CD4-positive, CD25-positive, alpha-beta regulatory T cell (primary cell): ENCODE data around the gene TNFRSF18. TPM values are rescaled to one million over a fixed set of nuclear protein-coding genes. Genes with fewer than 3 reads are reported as not detected.
"Not testable (repeated sequence)": the region's sequence is repeated elsewhere in the genome, so short reads cannot be mapped to it uniquely, and the experiment has no call there.

Experiments used
- ATAC-seq, 2 donors: fragments of 150-1000 bp; cut with Tn5 transposase; one replicate each; pipeline ENCODE4 v1.10.0; 2021; ENCODE audit warnings: low read depth in 2 of 2, moderate number of reproducible peaks in 2 of 2, moderate library complexity in 1 of 2
- DNase-seq, 3 donors: peaks; one replicate each; pipeline versions ENCODE4 v3.0.0 to v3.0.0-alpha.2; 2012 to 2022; ENCODE audit warnings: mixed read lengths in 1 of 3
- H3K27ac ChIP-seq: one replicate; pipeline ENCODE4 v1.7.0; 2013; ENCODE audit warnings: mild to moderate bottlenecking, low read length; ENCODE audit not compliant: insufficient read depth, poor library complexity, severe bottlenecking
- H3K27me3 ChIP-seq: one replicate; pipeline ENCODE4 v1.7.0; 2013; ENCODE audit warnings: low read length; ENCODE audit not compliant: control insufficient read depth, insufficient read depth
- H3K36me3 ChIP-seq: one replicate; pipeline ENCODE4 v1.7.0; 2013; ENCODE audit warnings: mild to moderate bottlenecking, low read length, moderate library complexity; ENCODE audit not compliant: control insufficient read depth, insufficient read depth
- H3K4me1 ChIP-seq: 2 replicates; pipeline ENCODE4 v1.7.0; 2013; ENCODE audit warnings: mild to moderate bottlenecking, low read length; ENCODE audit not compliant: insufficient read depth, control insufficient read depth, poor library complexity, severe bottlenecking
- H3K4me3 ChIP-seq: one replicate; pipeline ENCODE4 v1.7.0; 2013; ENCODE audit warnings: low read depth, mild to moderate bottlenecking, low read length, moderate library complexity
- H3K9me3 ChIP-seq, 2 experiments: 1 replicate in 1 of 2; 2 replicates in 1 of 2; pipeline ENCODE4 v1.7.0; 2013; ENCODE audit warnings: low read length in 2 of 2, mild to moderate bottlenecking in 1 of 2, moderate library complexity in 1 of 2; ENCODE audit not compliant: control insufficient read depth in 2 of 2
- H3K27ac Mint-ChIP-seq, 3 donors: one replicate each; pipeline ENCODE4 v1.8.0; 2020 to 2022; ENCODE audit warnings: mild to moderate bottlenecking in 3 of 3, mixed read lengths in 3 of 3, moderate library complexity in 2 of 3
- H3K27me3 Mint-ChIP-seq: one replicate; pipeline ENCODE4 v1.8.0; 2022; ENCODE audit warnings: mild to moderate bottlenecking, mixed read lengths
- H3K36me3 Mint-ChIP-seq: one replicate; pipeline ENCODE4 v1.8.0; 2020; ENCODE audit warnings: mixed read lengths
- H3K4me1 Mint-ChIP-seq, 4 donors: one replicate each; pipeline ENCODE4 v1.8.0; 2020 to 2022; ENCODE audit warnings: mixed read lengths in 4 of 4, mild to moderate bottlenecking in 1 of 4
- H3K4me3 Mint-ChIP-seq, 4 donors: one replicate each; pipeline ENCODE4 v1.8.0; 2020 to 2022; ENCODE audit warnings: mild to moderate bottlenecking in 4 of 4, mixed read lengths in 4 of 4, moderate library complexity in 3 of 4
- H3K9me3 Mint-ChIP-seq, 7 donors: one replicate each; pipeline ENCODE4 v1.8.0; 2020 to 2022; ENCODE audit warnings: mixed read lengths in 7 of 7, mild to moderate bottlenecking in 3 of 7, moderate library complexity in 2 of 7
- polyA plus RNA-seq, 4 donors: library from polyadenylated mRNA; unstranded; fragments of 300-500 nt; fragmentation: Illumina TruSeq; gene quantifications; one replicate each; pipeline ENCODE4 v1.2.3, GENCODE V29; 2021
- total RNA-seq: library from RNA; stranded (reverse); gene quantifications from one replicate; pipeline ENCODE4 v1.2.3, GENCODE V29; 2022

TNFRSF18 gene
- total and polyA plus RNA-seq, 5 donors from 2014 or later, result 17.4 to 54.5 (median 29.3) TPM

- peaks cover 0 to 2% (median 0%) of the 10 kb centered on the region in 7 donors for H3K9me3 Mint-ChIP-seq
- DNase-seq (no peak), ATAC-seq (no peak)
- H3K36me3 ChIP-seq, result no peaks in the 10 kb centered on the region
- H3K36me3 Mint-ChIP-seq, result no peaks in the 10 kb centered on the region
- no peaks in the 10 kb centered on the region for H3K9me3 ChIP-seq
- peaks cover 0 to 20% (median 0%) of the 10 kb centered on the region in 4 donors for H3K4me1 Mint-ChIP-seq
- H3K27me3 Mint-ChIP-seq, result peaks cover 17% of the 10 kb centered on the region
- no peaks in the 10 kb centered on the region for H3K27me3 ChIP-seq
- H3K4me3 Mint-ChIP-seq, result no peak overlapping the region
- no peak overlapping the region for H3K4me3 ChIP-seq
- no peak overlapping the region for H3K27ac ChIP-seq
- peaks cover 22% of the 10 kb centered on the region for H3K4me1 ChIP-seq
- peak overlapping the region in 2 of 3 donors; percentile 7 to 78 for H3K27ac Mint-ChIP-seq
Observed at GRCh38 chr1:1176931-1177330, 29.5 kb downstream of the TNFRSF18 start.

- H3K36me3 Mint-ChIP-seq, DNase-seq, H3K9me3 Mint-ChIP-seq, H3K27me3 ChIP-seq, H3K27ac Mint-ChIP-seq, H3K36me3 ChIP-seq, H3K9me3 ChIP-seq, H3K4me3 ChIP-seq, H3K27ac ChIP-seq, ATAC-seq: not testable (repeated sequence)
- Mint-ChIP-seq H3K4me3 (peak overlapping the region in 1 of 4 donors; percentile 69), H3K27me3 (peaks cover 17% of the 10 kb centered on the region), H3K4me1 (peaks cover 0 to 22% (median 0%) of the 10 kb centered on the region in 4 donors)
- H3K4me1 ChIP-seq, result peaks cover 30% of the 10 kb centered on the region
Observed at GRCh38 chr1:1176063-1176761, 30.2 kb downstream of the TNFRSF18 start.

- H3K9me3 Mint-ChIP-seq, result no peaks in the 10 kb centered on the region
- Histone ChIP-seq H3K4me1 (peaks cover 33% of the 10 kb centered on the region), H3K36me3 (no peaks in the 10 kb centered on the region), H3K4me3 (no peak overlapping the region), H3K9me3 (no peaks in the 10 kb centered on the region), H3K27ac (no peak overlapping the region), H3K27me3 (no peaks in the 10 kb centered on the region)
- H3K27me3 Mint-ChIP-seq, result peaks cover 17% of the 10 kb centered on the region
- DNase-seq (peak in 1 of 3 donors; percentile 23), ATAC-seq (no peak)
- no peak overlapping the region for H3K4me3 Mint-ChIP-seq
- peaks cover 0 to 22% (median 0%) of the 10 kb centered on the region in 4 donors for H3K4me1 Mint-ChIP-seq
- no peaks in the 10 kb centered on the region for H3K36me3 Mint-ChIP-seq
- peak overlapping the region in 1 of 3 donors; percentile 43 for H3K27ac Mint-ChIP-seq
Observed at GRCh38 chr1:1175221-1176062, 30.9 kb downstream of the TNFRSF18 start.

DNA sequence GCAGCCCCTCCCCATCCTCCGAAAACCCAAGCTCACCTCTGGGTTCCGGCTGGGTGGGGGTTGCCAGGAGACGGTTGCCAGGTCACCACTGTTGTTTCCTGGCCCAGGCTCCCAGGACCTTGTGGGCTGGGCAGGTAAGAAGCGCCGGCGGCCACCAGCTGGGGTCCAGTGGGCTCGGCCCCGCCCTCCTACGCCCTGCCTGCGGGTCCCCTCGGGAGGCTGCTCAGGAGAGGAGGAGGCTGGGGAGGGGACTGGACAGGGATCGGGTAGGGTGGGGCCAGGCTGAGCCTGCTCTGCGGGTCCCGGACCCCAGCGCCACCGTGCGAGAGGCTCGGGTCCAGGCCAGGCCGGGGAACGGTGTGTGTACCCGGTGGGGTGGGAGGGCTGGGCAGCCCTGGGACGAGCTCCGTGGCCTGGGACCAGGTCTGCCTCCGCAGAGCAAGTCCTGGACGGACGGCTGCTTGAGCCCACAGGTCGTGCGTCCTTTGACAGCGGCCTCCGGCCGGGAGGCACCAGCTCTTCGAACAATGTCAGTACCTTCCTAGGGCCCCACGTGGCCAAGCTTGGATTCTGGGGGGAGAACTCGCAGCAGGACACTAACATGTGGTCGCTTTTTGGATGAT is 32.5 kb downstream of the TNFRSF18 start, which contains the start of gene TTLL10:
Gene TTLL10, plus strand, starts transcription at position 88 of the 623 bp plus-strand sequence. CDS start 5,336 bp downstream, outside the sequence.
- Histone ChIP-seq H3K4me1 (peaks cover 38% of the 10 kb centered on the region), H3K36me3 (no peaks in the 10 kb centered on the region), H3K27me3 (no peaks in the 10 kb centered on the region), H3K4me3 (no peak within 1 kb of the TSS), H3K9me3 (no peaks in the 10 kb centered on the region), H3K27ac (no peak within 1 kb of the TSS)
- H3K4me1 Mint-ChIP-seq, result peaks cover 0 to 25% (median 1%) of the 10 kb centered on the region in 4 donors
- H3K4me3 Mint-ChIP-seq, result peak within 1 kb of the TSS in 1 of 4 donors; percentile 28
- H3K27me3 Mint-ChIP-seq, result peaks cover 17% of the 10 kb centered on the region
- ATAC-seq (peak; percentile 58 to 83), DNase-seq (peak; percentile 42 to 76 (median 62))
- H3K27ac Mint-ChIP-seq, result no peak within 1 kb of the TSS
- no peaks in the 10 kb centered on the region for H3K36me3 Mint-ChIP-seq
- no peaks in the 10 kb centered on the region for H3K9me3 Mint-ChIP-seq

DNA sequence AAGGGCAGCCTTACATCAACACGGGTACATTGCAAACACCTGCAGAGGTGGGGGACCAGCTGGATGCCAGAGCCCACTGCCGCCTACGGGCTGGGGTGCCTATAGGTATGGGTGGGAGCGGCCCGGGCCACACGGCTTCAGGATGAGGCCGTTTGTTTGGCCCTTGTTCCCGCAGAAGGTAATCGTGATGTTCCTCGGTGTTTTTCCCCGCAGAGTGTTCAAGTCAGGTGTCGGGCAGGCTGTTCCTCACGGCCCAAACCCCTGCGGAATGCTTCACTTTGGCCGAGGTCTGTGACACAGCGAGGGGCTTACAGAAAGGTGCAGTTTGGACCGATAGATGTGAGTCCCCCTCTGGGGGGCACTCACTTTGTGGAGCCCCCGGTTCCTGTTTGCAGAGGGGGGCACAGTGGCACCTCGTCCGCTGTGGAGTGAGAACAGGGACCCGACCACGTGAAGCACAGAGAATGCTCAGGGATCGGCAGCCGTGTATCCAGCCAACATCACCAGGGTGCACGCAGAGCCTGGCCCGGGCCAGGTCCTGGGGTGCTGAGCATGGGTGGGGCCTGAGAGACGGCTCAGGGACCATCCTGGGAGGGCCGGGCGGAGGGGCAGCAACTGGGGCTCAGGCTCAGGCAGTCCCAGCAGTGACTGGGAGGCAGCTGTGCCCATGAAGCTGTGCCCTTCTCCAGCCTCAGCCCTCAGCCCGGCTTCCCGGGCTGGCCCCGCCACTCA is 33.2 kb downstream of the TNFRSF18 start:
- peak overlapping the region in 1 of 4 donors; percentile 28 for H3K4me3 Mint-ChIP-seq
- H3K36me3 Mint-ChIP-seq, result no peaks in the 10 kb centered on the region
- Histone ChIP-seq H3K36me3 (no peaks in the 10 kb centered on the region), H3K9me3 (no peaks in the 10 kb centered on the region), H3K4me3 (no peak overlapping the region), H3K27ac (no peak overlapping the region), H3K27me3 (no peaks in the 10 kb centered on the region), H3K4me1 (peaks cover 38% of the 10 kb centered on the region)
- H3K27me3 Mint-ChIP-seq, result peaks cover 17% of the 10 kb centered on the region
- DNase-seq (no peak), ATAC-seq (peak in 1 of 2 donors; percentile 15)
- H3K9me3 Mint-ChIP-seq, result no peaks in the 10 kb centered on the region
- peaks cover 0 to 25% (median 1%) of the 10 kb centered on the region in 4 donors for H3K4me1 Mint-ChIP-seq
- H3K27ac Mint-ChIP-seq, result no peak overlapping the region

GRCh38 chr1:1171546-1172340 is 34.6 kb downstream of the TNFRSF18 start:
- Histone ChIP-seq H3K27me3 (no peaks in the 10 kb centered on the region), H3K27ac (no peak overlapping the region), H3K36me3 (no peaks in the 10 kb centered on the region), H3K4me3 (no peak overlapping the region), H3K9me3 (no peaks in the 10 kb centered on the region), H3K4me1 (peaks cover 38% of the 10 kb centered on the region)
- Mint-ChIP-seq H3K36me3 (no peaks in the 10 kb centered on the region), H3K4me3 (no peak overlapping the region), H3K27me3 (peaks cover 12% of the 10 kb centered on the region), H3K4me1 (peaks cover 0 to 25% (median 1%) of the 10 kb centered on the region in 4 donors), H3K9me3 (no peaks in the 10 kb centered on the region), H3K27ac (peak overlapping the region in 1 of 3 donors; percentile 69)
- ATAC-seq (no peak), DNase-seq (peak in 1 of 3 donors; percentile 25)
